Stimulated activated naive B cell treated with anti-CD40 and anti-IgM and Interleukin-4, amounts not matched to agents 10 μg/mL and 1 μg/mL and 100 μg/mL, for 72 hours (primary cell): ENCODE measurements around the gene BMP7.
"Not testable (repeated sequence)": the region's sequence is repeated elsewhere in the genome, so short reads cannot be mapped to it uniquely, and the experiment has no call there.

Experiments used
- ATAC-seq, 2 donors: fragments of 150-1000 bp; cut with Tn5 transposase; replicated peaks; 2 replicates each; pipeline ENCODE4 v1.10.0; 2021; ENCODE audit warnings: moderate library complexity in 1 of 2
- DNase-seq: peaks from one replicate; pipeline ENCODE4 v3.0.0; 2021
- H3K27ac Mint-ChIP-seq: one replicate; pipeline ENCODE4 v1.8.0; 2022; ENCODE audit warnings: mild to moderate bottlenecking, mixed read lengths
- H3K27me3 Mint-ChIP-seq, 2 donors: one replicate each; pipeline ENCODE4 v1.8.0; 2022; ENCODE audit warnings: mixed read lengths in 2 of 2
- H3K36me3 Mint-ChIP-seq, 2 donors: one replicate each; pipeline ENCODE4 v1.8.0; 2022; ENCODE audit warnings: mixed read lengths in 2 of 2, mild to moderate bottlenecking in 1 of 2
- H3K4me1 Mint-ChIP-seq, 2 donors: one replicate each; pipeline ENCODE4 v1.8.0; 2022; ENCODE audit warnings: mixed read lengths in 2 of 2, mild to moderate bottlenecking in 1 of 2
- H3K4me3 Mint-ChIP-seq, 2 donors: one replicate each; pipeline ENCODE4 v1.8.0; 2022; ENCODE audit warnings: mild to moderate bottlenecking in 2 of 2, mixed read lengths in 2 of 2, moderate library complexity in 1 of 2
- H3K9me3 Mint-ChIP-seq, 2 donors: one replicate each; pipeline ENCODE4 v1.8.0; 2022; ENCODE audit warnings: mixed read lengths in 2 of 2, mild to moderate bottlenecking in 1 of 2

Gene BMP7

GRCh38 chr20:57161478-57162361 lies 104.7 kb downstream of the BMP7 start:
- peaks cover 0 to 6% of the 10 kb centered on the region in 2 donors for H3K9me3 Mint-ChIP-seq
- ATAC-seq, result no peak

GRCh38 chr20:57160985-57161384 lies 105.5 kb downstream of the BMP7 start:
- no peak overlapping the region for H3K4me3 Mint-ChIP-seq
- no peak for DNase-seq
- H3K27ac Mint-ChIP-seq, result no peak overlapping the region
- H3K36me3 Mint-ChIP-seq, result no peaks in the 10 kb centered on the region
- ATAC-seq, result no peak
- H3K9me3 Mint-ChIP-seq, result peaks cover 0 to 6% of the 10 kb centered on the region in 2 donors
- H3K4me1 Mint-ChIP-seq, result no peaks in the 10 kb centered on the region
- peaks cover 12 to 13% of the 10 kb centered on the region in 2 donors for H3K27me3 Mint-ChIP-seq

More at GRCh38 chr20:57161478-57162361, 104.7 kb downstream of the BMP7 start:
- Mint-ChIP-seq H3K27ac (no peak overlapping the region), H3K27me3 (peaks cover 7 to 12% of the 10 kb centered on the region in 2 donors), H3K36me3 (no peaks in the 10 kb centered on the region), H3K4me1 (no peaks in the 10 kb centered on the region), H3K4me3 (no peak overlapping the region)
- DNase-seq, result no peak

- Mint-ChIP-seq H3K27me3 (peaks cover 10% of the 10 kb centered on the region in 2 donors), H3K4me1 (no peaks in the 10 kb centered on the region), H3K27ac (no peak overlapping the region), H3K9me3 (peaks cover 0 to 5% of the 10 kb centered on the region in 2 donors), H3K4me3 (no peak overlapping the region), H3K36me3 (no peaks in the 10 kb centered on the region)
- DNase-seq, result no peak
- no peak for ATAC-seq
Measured at GRCh38 chr20:57159945-57160610, 106.4 kb downstream of the BMP7 start.

GRCh38 chr20:57159193-57159851 lies 107.1 kb downstream of the BMP7 start:
- Mint-ChIP-seq H3K4me1 (no peaks in the 10 kb centered on the region), H3K36me3 (no peaks in the 10 kb centered on the region), H3K9me3 (peaks cover 0 to 3% of the 10 kb centered on the region in 2 donors), H3K27ac (no peak overlapping the region), H3K27me3 (peaks cover 6 to 7% of the 10 kb centered on the region in 2 donors), H3K4me3 (no peak overlapping the region)
- DNase-seq (no peak), ATAC-seq (no peak)

- ATAC-seq (no peak), DNase-seq (no peak)
- peaks cover 6 to 8% of the 10 kb centered on the region in 2 donors for H3K27me3 Mint-ChIP-seq
- H3K27ac Mint-ChIP-seq, result no peak overlapping the region
- H3K36me3 Mint-ChIP-seq, result no peaks in the 10 kb centered on the region
- H3K4me1 Mint-ChIP-seq, result no peaks in the 10 kb centered on the region
- H3K4me3 Mint-ChIP-seq, result no peak overlapping the region
- no peaks in the 10 kb centered on the region for H3K9me3 Mint-ChIP-seq
Measured at GRCh38 chr20:57158474-57158873, 108.0 kb downstream of the BMP7 start.

- not testable (repeated sequence) for DNase-seq, H3K4me1 Mint-ChIP-seq, H3K27ac Mint-ChIP-seq, H3K36me3 Mint-ChIP-seq, H3K4me3 Mint-ChIP-seq, H3K9me3 Mint-ChIP-seq, ATAC-seq
- peaks cover 6 to 12% of the 10 kb centered on the region in 2 donors for H3K27me3 Mint-ChIP-seq
Measured at GRCh38 chr20:57157787-57158186, 108.7 kb downstream of the BMP7 start.

- Mint-ChIP-seq H3K27ac (no peak overlapping the region), H3K9me3 (no peaks in the 10 kb centered on the region)
- DNase-seq, result no peak
Measured at GRCh38 chr20:57157106-57157691, 109.2 kb downstream of the BMP7 start.

GRCh38 chr20:57156011-57156729 lies 110.3 kb downstream of the BMP7 start:
- Mint-ChIP-seq H3K9me3 (no peaks in the 10 kb centered on the region), H3K36me3 (no peaks in the 10 kb centered on the region), H3K27me3 (peaks cover 6 to 12% of the 10 kb centered on the region in 2 donors), H3K4me1 (no peaks in the 10 kb centered on the region), H3K27ac (no peak overlapping the region), H3K4me3 (no peak overlapping the region)
- DNase-seq (no peak), ATAC-seq (no peak)

More at GRCh38 chr20:57157106-57157691, 109.2 kb downstream of the BMP7 start:
- no peaks in the 10 kb centered on the region for H3K36me3 Mint-ChIP-seq
- ATAC-seq, result no peak
- peaks cover 6 to 12% of the 10 kb centered on the region in 2 donors for H3K27me3 Mint-ChIP-seq
- no peak overlapping the region for H3K4me3 Mint-ChIP-seq
- no peaks in the 10 kb centered on the region for H3K4me1 Mint-ChIP-seq

- no peak overlapping the region for H3K27ac Mint-ChIP-seq
- H3K36me3 Mint-ChIP-seq, result no peaks in the 10 kb centered on the region
- H3K4me1 Mint-ChIP-seq, result no peaks in the 10 kb centered on the region
- no peak overlapping the region for H3K4me3 Mint-ChIP-seq
- peaks cover 6 to 12% of the 10 kb centered on the region in 2 donors for H3K27me3 Mint-ChIP-seq
- no peak for DNase-seq
- no peaks in the 10 kb centered on the region for H3K9me3 Mint-ChIP-seq
- no peak for ATAC-seq
Measured at GRCh38 chr20:57155415-57155814, 111.0 kb downstream of the BMP7 start.

GRCh38 chr20:57153238-57153905 lies 113.1 kb downstream of the BMP7 start:
- Mint-ChIP-seq H3K27ac (no peak overlapping the region), H3K27me3 (peaks cover 10 to 12% of the 10 kb centered on the region in 2 donors), H3K9me3 (no peaks in the 10 kb centered on the region), H3K36me3 (no peaks in the 10 kb centered on the region), H3K4me3 (no peak overlapping the region), H3K4me1 (no peaks in the 10 kb centered on the region)
- ATAC-seq (no peak), DNase-seq (no peak)

GRCh38 chr20:57152557-57152956 lies 113.9 kb downstream of the BMP7 start:
- H3K9me3 Mint-ChIP-seq, result no peaks in the 10 kb centered on the region
- no peaks in the 10 kb centered on the region for H3K36me3 Mint-ChIP-seq
- DNase-seq, result no peak
- H3K4me3 Mint-ChIP-seq, result no peak overlapping the region
- H3K4me1 Mint-ChIP-seq, result no peaks in the 10 kb centered on the region
- ATAC-seq, result no peak
- no peak overlapping the region for H3K27ac Mint-ChIP-seq
- peaks cover 12 to 16% of the 10 kb centered on the region in 2 donors for H3K27me3 Mint-ChIP-seq

GRCh38 chr20:57150559-57150958 lies 115.9 kb downstream of the BMP7 start:
- no peak for DNase-seq
- H3K27ac Mint-ChIP-seq, result no peak overlapping the region
- H3K9me3 Mint-ChIP-seq, result peaks cover 4 to 6% of the 10 kb centered on the region in 2 donors
- H3K4me1 Mint-ChIP-seq, result no peaks in the 10 kb centered on the region
- no peak overlapping the region for H3K4me3 Mint-ChIP-seq
- H3K36me3 Mint-ChIP-seq, result no peaks in the 10 kb centered on the region
- no peak for ATAC-seq
- H3K27me3 Mint-ChIP-seq, result peaks cover 9 to 22% of the 10 kb centered on the region in 2 donors

- Mint-ChIP-seq H3K4me1 (no peaks in the 10 kb centered on the region), H3K36me3 (no peaks in the 10 kb centered on the region), H3K9me3 (peaks cover 6 to 7% of the 10 kb centered on the region in 2 donors), H3K27me3 (peaks cover 12 to 29% of the 10 kb centered on the region in 2 donors), H3K4me3 (no peak overlapping the region), H3K27ac (no peak overlapping the region)
- DNase-seq (no peak), ATAC-seq (no peak)
Measured at GRCh38 chr20:57148263-57148662, 118.2 kb downstream of the BMP7 start.
